SJCRH30 (cell line): ENCODE data around the gene CYP27C1. TPM values are rescaled to one million over a fixed set of nuclear protein-coding genes. Genes with fewer than 3 reads are reported as not detected.
A peak's percentile ranks its signal among the peaks of the same experiment; 100 is the strongest.
"Not testable (repeated sequence)": the region's sequence is repeated elsewhere in the genome, so short reads cannot be mapped to it uniquely, and the experiment has no call there.

Experiments
- DNase-seq, 2 experiments: peaks; one replicate each; pipeline ENCODE4 v3.0.0-alpha.2; 2015 to 2020
- H3K27ac ChIP-seq: fragments of 250-450 bp; sonication (Bioruptor Pico); 2 replicates; pipeline ENCODE4 v1.5.1; 2020; ENCODE audit warnings: mild to moderate bottlenecking, moderate library complexity
- H3K27me3 ChIP-seq: fragments of 250-450 bp; sonication (Bioruptor Pico); 2 replicates; pipeline ENCODE4 v1.5.1; 2020; ENCODE audit warnings: mild to moderate bottlenecking, moderate library complexity
- H3K36me3 ChIP-seq: fragments of 250-450 bp; sonication (Bioruptor Pico); 2 replicates; pipeline ENCODE4 v1.5.1; 2020; ENCODE audit warnings: mild to moderate bottlenecking, moderate library complexity
- H3K4me1 ChIP-seq: fragments of 250-450 bp; sonication (Bioruptor Pico); 2 replicates; pipeline ENCODE4 v1.5.1; 2020; ENCODE audit warnings: mild to moderate bottlenecking, moderate library complexity
- H3K4me3 ChIP-seq: fragments of 250-450 bp; sonication (Bioruptor Pico); 2 replicates; pipeline ENCODE4 v1.5.1; 2020; ENCODE audit warnings: mild to moderate bottlenecking, moderate library complexity
- H3K9me3 ChIP-seq: fragments of 250-450 bp; sonication (Bioruptor Pico); replicated peaks from 2 replicates; pipeline ENCODE4 v1.5.1; 2020; ENCODE audit warnings: mild to moderate bottlenecking, moderate library complexity
- total RNA-seq: library from RNA; depleted of rRNA; stranded (reverse); fragments of >200 nt; shearing (Covaris generic); gene quantifications from 2 replicates; pipeline ENCODE4 v1.2.3, GENCODE V29; 2014

CYP27C1 gene
- total RNA-seq, 1 experiment from 2014 or later, result 0.30 TPM

DNA sequence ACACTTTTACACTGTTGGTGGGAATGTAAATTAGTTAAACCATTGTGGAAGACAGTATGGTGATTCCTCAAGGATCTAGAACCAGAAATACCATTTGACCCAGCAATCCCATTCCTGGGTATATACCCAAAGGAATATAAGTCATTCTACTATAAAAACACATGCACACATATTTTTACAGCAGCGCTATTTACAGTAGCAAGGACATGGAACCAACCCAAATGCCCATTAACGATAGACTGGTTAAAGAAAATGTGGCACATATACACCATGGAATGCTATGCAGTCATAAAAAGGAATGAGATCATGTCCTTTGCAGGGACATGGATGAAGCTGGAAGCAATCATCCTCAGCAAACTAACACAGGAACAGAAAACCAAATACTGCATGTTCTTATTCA is 5.9 kb downstream of the CYP27C1 start:
- not testable (repeated sequence) for H3K36me3 ChIP-seq, H3K27me3 ChIP-seq, H3K27ac ChIP-seq, DNase-seq, H3K4me3 ChIP-seq, H3K9me3 ChIP-seq, H3K4me1 ChIP-seq

DNA sequence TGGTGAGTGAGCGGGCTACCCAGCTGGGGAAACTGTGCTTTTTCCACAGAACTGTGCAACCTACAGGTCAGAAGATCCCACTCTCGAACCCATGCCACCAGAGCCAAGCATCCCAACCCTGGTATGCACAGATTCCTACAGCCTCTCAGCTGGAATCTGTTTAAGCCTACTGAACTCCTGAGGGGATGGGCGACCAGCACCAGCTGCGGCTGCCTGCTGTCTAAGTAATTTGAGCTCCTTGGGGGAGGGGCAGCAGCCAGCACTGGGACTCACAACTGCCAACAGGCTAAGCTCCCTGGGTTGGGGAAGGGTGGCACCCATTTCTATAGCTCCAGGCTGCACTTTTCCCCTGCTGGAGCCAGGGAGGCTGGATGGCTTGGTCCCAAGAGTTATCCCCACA is 11.8 kb downstream of the CYP27C1 start:
- no peaks in the 10 kb centered on the region for H3K9me3 ChIP-seq
- peak; percentile 94 for DNase-seq
- no peaks in the 10 kb centered on the region for H3K36me3 ChIP-seq
- no peak overlapping the region for H3K4me3 ChIP-seq
- peaks cover 12% of the 10 kb centered on the region for H3K4me1 ChIP-seq
- H3K27me3 ChIP-seq, result no peaks in the 10 kb centered on the region
- H3K27ac ChIP-seq, result no peak overlapping the region; the same call in 1 of the 2 replicates

DNA sequence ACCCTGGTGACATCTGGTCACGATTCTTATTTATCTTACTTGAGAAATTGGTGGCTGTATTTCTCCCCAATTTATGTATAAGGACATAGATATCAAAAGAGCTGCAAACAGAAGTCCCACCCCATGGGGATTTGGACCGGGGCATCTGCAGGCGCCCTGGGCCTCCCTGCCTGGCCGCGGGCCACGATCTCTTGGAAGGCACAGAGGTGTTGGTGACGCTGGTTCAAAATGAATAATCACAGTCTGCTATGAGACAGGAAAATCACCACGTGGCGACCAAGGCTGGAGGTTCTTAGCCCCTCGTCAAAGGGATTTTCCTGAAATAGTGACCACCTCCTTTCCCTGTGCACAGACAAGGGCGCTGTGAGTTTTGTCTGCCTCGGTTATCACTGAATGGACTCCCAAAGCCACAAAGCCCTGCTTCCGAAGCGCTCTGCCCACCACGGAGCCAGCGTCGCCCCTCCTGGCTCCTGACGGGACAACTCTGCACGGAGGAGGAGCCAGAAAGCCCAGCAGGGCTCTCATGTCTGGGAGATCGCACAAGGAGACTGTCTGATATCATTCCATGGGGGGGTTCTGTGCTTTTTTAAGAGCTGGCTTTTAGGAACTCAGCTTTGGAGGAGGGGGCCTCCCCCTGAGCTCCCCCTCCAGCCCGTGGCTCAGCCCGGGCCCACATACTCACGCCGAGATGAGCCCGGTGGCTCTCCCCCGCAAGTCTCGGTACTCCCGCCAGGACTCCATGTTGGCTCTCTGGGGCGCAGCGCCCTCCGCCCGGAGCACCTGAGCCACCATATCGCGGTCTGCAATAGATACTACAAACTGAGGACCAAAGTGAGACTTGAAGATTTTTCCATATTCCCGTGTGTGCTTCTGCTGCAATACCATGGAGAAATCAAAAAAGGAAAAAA is 14.6 kb downstream of the CYP27C1 start:
- no peak for DNase-seq
- Histone ChIP-seq H3K9me3 (no peaks in the 10 kb centered on the region), H3K36me3 (no peaks in the 10 kb centered on the region), H3K4me3 (no peak overlapping the region), H3K4me1 (peaks cover 12% of the 10 kb centered on the region), H3K27me3 (no peaks in the 10 kb centered on the region), H3K27ac (no peak overlapping the region)

DNA sequence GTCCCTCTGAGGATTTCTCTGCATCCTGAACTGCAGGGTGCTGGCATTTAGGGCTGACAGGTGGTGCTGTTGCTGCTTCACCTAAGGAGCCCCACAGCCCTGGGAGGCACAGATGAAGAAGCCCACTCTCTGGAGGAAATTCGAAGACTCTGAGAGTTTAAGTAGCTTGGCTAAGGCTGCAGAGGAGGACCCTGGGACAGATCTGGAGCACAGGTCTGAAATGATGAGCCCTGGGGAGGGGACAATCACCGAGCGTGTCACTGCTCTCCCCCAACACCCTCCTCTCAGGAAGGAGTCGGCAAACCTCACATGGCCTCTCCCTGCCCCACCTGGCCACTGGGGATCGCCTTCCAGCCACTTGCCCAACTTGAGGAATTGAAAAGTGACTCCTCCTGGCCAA is 18.6 kb downstream of the CYP27C1 start:
- Histone ChIP-seq H3K9me3 (no peaks in the 10 kb centered on the region), H3K27me3 (no peaks in the 10 kb centered on the region), H3K4me1 (no peaks in the 10 kb centered on the region), H3K36me3 (no peaks in the 10 kb centered on the region), H3K4me3 (no peak overlapping the region), H3K27ac (no peak overlapping the region)
- no peak for DNase-seq

DNA sequence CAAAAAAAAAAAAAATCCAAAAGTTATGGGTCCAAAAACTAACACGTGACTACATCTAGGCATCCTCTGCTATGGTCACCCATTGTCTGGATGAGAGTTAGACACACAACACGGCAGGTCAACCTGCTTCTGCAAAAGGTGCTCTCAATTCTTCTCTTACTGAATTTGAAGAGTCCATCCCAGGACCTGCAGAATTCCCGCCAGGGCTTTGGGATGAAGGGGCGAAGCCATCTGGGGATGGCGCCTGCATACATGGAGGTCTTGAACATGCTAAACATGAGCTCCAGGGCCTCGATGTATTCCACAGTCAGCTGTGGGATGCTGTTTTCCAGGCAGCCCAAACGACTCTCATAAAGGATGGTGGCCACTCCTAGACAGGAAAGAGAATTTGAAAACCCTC is 19.1 kb downstream of the CYP27C1 start:
- Histone ChIP-seq H3K27ac (no peak overlapping the region), H3K9me3 (no peaks in the 10 kb centered on the region), H3K4me1 (no peaks in the 10 kb centered on the region), H3K27me3 (no peaks in the 10 kb centered on the region), H3K4me3 (no peak overlapping the region), H3K36me3 (no peaks in the 10 kb centered on the region)
- no peak for DNase-seq

DNA sequence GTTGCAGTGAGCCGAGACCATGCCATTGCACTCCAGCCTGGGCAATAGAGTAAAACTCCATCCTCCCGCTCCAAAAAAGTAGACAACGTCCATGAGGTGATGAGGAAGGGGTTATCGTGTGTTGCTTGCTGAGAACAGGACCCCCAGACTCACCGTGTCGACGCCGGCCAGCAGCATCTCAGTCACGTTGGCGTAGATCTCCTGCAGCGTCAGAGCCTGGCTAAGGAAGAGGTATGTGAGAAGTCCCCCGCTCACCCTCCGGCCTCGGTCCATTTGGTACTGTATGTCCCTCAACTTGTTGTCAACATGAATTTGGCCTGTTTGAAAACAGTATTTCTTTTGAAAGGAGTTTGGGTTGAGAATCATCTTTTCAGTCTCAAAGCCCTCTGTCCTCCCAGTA is 20.9 kb downstream of the CYP27C1 start:
- Histone ChIP-seq H3K9me3 (no peaks in the 10 kb centered on the region), H3K36me3 (no peaks in the 10 kb centered on the region), H3K4me1 (no peaks in the 10 kb centered on the region), H3K4me3 (no peak overlapping the region), H3K27me3 (no peaks in the 10 kb centered on the region), H3K27ac (no peak overlapping the region)
- no peak for DNase-seq

DNA sequence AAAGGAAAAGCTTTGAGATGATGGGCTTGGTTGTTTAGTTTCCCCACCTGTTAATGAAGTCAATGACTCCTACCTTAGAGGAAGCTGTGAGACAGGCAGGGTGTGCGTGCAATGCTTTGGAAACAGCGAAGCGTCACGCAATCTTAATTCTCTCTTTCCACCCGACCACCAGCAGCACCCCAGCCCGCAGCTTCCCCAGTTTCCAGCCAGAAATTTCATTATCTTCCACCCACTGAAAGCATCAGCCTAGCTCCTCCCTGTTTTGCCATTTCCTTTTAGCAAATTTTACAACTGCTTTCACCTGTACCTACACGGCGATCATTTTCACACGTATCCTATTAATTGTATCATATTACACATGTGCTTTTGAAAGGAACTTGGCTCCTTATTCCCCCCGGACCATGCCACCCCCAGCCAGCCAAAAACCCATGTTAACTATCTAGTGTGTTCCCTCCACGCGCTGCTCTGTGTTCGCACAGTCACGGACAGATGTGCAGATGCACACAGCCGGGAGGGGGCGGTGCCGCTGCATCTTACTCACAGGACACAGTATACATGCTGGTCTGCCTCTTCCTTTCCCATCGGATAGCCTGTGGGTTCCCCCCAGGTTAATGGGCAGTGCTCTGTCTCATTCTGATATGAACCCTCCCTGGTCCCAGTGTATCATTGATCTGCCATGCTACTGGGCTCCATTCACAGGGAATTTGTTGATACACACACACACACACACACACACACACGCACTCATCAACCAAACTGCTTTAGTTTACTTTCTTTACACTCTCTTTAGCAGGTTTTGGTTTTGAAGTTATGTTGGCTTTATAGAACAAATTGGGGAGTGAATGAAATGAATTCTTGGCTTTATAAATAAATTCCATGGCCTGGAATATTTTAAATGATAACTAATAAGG is 22.4 kb downstream of the CYP27C1 start:
- Histone ChIP-seq H3K27me3 (no peaks in the 10 kb centered on the region), H3K4me3 (no peak overlapping the region), H3K9me3 (no peaks in the 10 kb centered on the region), H3K36me3 (no peaks in the 10 kb centered on the region), H3K27ac (no peak overlapping the region), H3K4me1 (no peaks in the 10 kb centered on the region)
- DNase-seq, result peak; percentile 83 to 88

DNA sequence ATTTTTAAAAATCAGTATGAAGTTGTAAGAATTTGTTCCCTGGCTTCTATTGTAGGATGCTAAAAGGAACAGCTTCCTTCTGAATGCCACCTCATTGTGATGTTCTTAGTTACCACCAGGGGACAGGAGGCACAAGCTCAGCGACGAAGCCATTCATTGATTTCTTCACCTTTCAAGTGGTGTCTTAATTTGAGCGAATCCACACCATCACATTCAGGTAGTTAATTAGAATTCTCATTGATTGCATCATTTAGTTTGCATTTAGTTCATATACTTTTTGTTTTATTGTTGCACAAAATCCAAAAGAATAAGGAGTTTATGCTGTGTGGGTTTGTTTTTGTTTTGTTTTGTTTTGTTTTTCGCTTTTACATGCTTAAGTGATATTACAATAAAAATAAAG is 23.1 kb downstream of the CYP27C1 start:
- peak in 1 of 2 experiments; percentile 31 for DNase-seq
- no peaks in the 10 kb centered on the region for H3K27me3 ChIP-seq
- no peak overlapping the region for H3K27ac ChIP-seq
- H3K4me1 ChIP-seq, result no peaks in the 10 kb centered on the region
- no peaks in the 10 kb centered on the region for H3K9me3 ChIP-seq
- H3K36me3 ChIP-seq, result no peaks in the 10 kb centered on the region
- no peak overlapping the region for H3K4me3 ChIP-seq

DNA sequence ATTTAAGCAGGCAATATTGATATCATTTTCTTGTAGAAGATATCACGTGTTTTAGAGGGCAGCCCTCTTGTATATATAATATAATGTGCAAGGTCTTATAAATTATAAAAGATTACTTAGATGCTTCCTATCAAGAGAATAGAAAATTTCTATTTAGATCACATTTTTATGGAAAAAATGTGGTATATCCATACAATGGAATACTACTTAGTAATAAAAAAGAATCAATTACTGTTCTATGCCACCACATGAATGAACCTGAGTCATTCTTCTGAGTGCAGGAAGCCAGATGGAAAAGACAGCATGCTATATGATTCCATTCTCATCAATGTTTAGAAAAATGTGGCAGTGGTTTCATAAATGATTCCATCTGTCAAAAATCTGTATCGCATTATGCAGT is 23.6 kb downstream of the CYP27C1 start:
- DNase-seq, result no peak
- no peak overlapping the region for H3K4me3 ChIP-seq
- H3K4me1 ChIP-seq, result no peaks in the 10 kb centered on the region
- H3K27ac ChIP-seq, result no peak overlapping the region
- no peaks in the 10 kb centered on the region for H3K27me3 ChIP-seq
- H3K9me3 ChIP-seq, result no peaks in the 10 kb centered on the region
- H3K36me3 ChIP-seq, result no peaks in the 10 kb centered on the region

DNA sequence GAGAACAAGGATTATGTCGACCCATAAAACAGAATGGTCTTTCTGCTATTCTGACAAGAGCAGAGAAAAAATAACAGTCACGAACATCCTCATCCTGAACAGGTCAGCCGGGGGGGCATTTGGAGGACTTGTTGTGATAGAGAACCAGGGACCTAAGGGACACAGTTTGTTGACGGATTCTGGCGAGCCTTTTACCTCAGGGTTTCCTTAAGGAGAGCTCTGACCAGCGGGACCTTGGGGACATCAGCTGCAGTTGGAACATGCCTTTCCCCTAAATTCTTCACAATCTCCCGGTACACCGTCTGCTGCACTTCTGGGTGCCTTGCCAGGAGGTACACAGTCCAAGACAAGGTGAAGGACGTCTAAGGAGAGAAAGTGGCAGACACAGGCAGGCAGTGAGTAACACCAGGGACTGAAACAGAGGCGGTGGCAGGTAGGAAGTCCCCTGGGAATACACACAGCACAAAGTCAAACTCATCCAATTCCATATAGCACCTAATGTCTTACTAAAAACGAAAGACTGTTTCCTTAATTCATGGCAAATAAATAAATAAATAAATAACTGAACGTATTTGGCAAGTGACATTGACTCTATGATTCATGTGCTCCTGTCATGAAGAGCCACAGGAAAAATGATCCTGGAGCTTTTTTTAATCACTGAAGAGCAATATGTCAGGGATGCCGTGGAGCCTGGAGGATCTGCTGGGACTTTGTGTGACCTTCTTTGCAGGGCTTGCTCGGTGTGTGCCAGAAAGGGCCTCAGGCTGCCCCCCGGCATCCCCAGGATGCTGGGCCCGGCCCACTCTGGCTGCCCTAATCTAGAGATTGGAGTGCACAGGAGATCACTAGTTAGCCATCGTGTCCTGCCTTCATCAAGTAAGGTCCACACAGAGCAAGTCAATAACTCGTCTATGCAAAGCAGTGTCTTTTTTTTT is 24.7 kb downstream of the CYP27C1 start:
- Histone ChIP-seq H3K9me3 (no peaks in the 10 kb centered on the region), H3K27me3 (no peaks in the 10 kb centered on the region), H3K36me3 (no peaks in the 10 kb centered on the region), H3K27ac (no peak overlapping the region), H3K4me1 (no peaks in the 10 kb centered on the region), H3K4me3 (no peak overlapping the region)
- no peak for DNase-seq

DNA sequence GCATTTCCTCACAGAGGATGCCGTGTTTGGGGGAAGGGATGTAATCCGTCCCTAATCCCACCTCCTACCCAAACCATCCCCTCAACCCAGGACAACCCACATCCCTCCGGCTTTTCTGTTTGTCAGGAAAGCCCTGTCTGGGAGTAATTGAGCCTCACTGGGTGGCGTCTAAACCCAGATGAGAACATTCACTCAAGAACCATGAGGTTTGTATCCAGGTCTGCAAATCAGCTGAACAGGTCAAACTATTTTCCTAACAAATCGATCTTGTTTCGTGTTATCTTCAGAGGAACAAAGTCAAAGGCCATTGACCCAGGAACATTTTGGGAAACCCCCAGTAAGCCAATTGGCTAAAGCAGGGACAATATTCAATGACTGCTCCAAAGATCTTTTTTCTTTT is 25.7 kb downstream of the CYP27C1 start:
- no peaks in the 10 kb centered on the region for H3K4me1 ChIP-seq
- no peak overlapping the region for H3K27ac ChIP-seq
- H3K4me3 ChIP-seq, result no peak overlapping the region
- no peak for DNase-seq
- H3K9me3 ChIP-seq, result no peaks in the 10 kb centered on the region
- H3K27me3 ChIP-seq, result no peaks in the 10 kb centered on the region
- H3K36me3 ChIP-seq, result no peaks in the 10 kb centered on the region

DNA sequence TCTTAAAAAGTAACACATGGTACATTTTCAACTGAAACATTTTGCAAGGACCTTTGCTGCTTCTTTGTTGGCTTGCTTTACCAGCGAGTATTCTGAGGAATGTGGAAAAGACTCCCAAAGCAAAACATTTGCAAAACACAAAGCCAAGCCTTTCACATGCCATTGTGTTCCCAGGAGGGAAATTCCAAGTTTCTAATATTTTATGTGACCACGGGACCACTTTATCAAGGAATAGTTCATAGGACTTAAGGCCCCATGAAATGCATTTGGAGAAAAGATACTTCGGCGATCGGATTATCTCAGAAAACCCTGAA is 26.2 kb downstream of the CYP27C1 start:
- no peaks in the 10 kb centered on the region for H3K4me1 ChIP-seq
- no peak for DNase-seq
- H3K9me3 ChIP-seq, result no peaks in the 10 kb centered on the region
- H3K36me3 ChIP-seq, result no peaks in the 10 kb centered on the region
- no peak overlapping the region for H3K4me3 ChIP-seq
- H3K27me3 ChIP-seq, result no peaks in the 10 kb centered on the region
- no peak overlapping the region for H3K27ac ChIP-seq

DNA sequence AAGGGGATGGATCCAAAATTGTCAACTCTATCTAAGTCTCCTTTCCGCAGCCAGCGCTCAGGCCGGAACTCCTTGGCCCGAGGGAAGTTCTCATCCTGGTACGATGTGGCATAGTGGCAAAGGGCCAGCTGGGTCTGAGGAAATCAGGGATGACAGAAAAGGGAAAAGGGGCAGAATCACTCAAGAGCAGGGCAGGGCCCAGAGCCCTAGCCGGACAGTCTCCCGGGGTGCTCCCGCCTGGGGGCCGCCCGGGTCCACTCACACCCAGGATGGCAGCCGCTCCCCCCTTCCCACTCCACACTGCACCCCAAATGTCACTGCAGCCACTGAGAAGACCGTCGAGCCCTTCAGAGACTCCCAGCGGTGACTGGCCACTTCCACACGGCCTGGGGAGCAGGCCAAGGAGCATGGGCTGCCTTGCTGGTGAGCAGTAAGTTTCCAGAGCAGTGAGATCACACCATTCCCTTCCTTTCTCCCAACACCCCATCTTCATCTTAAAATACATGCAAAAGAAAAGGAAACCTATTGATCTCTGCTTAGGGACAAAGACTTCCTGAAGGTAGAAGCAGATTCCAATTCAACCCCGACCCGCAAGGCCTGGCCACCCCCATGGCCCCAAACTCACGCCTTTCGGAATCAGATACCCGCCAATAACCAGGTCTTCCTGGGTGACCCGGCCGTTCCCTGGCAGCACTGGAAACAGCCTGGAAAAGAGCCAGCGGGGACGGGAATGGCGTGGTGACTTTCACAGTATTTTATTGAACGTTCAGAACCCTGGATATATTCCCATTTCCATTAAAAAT is 26.7 kb downstream of the CYP27C1 start:
- Histone ChIP-seq H3K27ac (no peak overlapping the region), H3K9me3 (no peaks in the 10 kb centered on the region), H3K36me3 (no peaks in the 10 kb centered on the region), H3K4me1 (no peaks in the 10 kb centered on the region), H3K4me3 (no peak overlapping the region), H3K27me3 (no peaks in the 10 kb centered on the region)
- no peak for DNase-seq
